HepG2 (cell line): ENCODE measurements around the gene LONP1. TPM values are rescaled to one million over a fixed set of nuclear protein-coding genes. Genes with fewer than 3 reads are reported as not detected.

Source experiments
- ATAC-seq: fragments of 200-7000 bp; cut with Tn5 transposase; 3 replicates; pipeline ENCODE4 v1.9.1; 2020; ENCODE audit warnings: mild to moderate bottlenecking, moderate library complexity
- BruUV-seq: library from RNA; stranded (reverse); fragments of 400-500 nt; replicated peaks from 2 replicates; lab custom pipeline; 2021; lab: Mats Ljungman, UMichigan
- CTCF ChIA-PET: fragments of 300-600 bp; formaldehyde crosslinking; extraction: SDS; loops from one replicate; lab custom pipeline; 2021; ENCODE audit warnings: low total read pairs, inconsistent platforms, low intra/inter-chr PET ratio; lab: Yijun Ruan, JAX
- POLR2A ChIA-PET: fragments of 350-600 bp; sonication (Branson Sonifier 250); formaldehyde crosslinking; loops from one replicate; lab custom pipeline; 2020; ENCODE audit warnings: antibody characterized with exemption, inconsistent platforms; lab: Yijun Ruan, JAX
- DNase-seq: peaks from one replicate; pipeline ENCODE4 v3.0.0-alpha.2; 2015; ENCODE audit warnings: low spot score
- FAIRE-seq: peaks from 3 replicates; lab custom pipeline; 2011; peaks lifted over from hg19 to GRCh38; lab: Jason Lieb, UNC
- H2AFZ ChIP-seq: one replicate; pipeline ENCODE4 v1.6.1; 2011; ENCODE audit warnings: low read length, inconsistent platforms
- H3K27ac ChIP-seq: fragments of 300-600 bp; 3 replicates; pipeline ENCODE4 v1.8.0; 2011; ENCODE audit warnings: mixed run types, mild to moderate bottlenecking, mixed read lengths, low read length, inconsistent platforms; ENCODE audit not compliant: insufficient read depth; ENCODE audit errors: extremely low read length
- H3K27me3 ChIP-seq, 2 experiments: fragments of 200-600 bp in 1 of 2; 2 replicates in 1 of 2; 3 replicates in 1 of 2; pipeline versions ENCODE4 v1.6.0 to v1.8.0; 2011; ENCODE audit warnings: low read length in 2 of 2, mild to moderate bottlenecking in 2 of 2, moderate library complexity in 2 of 2, inconsistent platforms in 1 of 2; ENCODE audit not compliant: insufficient read depth in 2 of 2, control insufficient read depth in 1 of 2
- H3K36me3 ChIP-seq, 2 experiments: fragments of 200-600 bp in 1 of 2; replicated peaks in 1 of 2; 2 replicates in 1 of 2; 3 replicates in 1 of 2; pipeline versions ENCODE4 v1.5.1 to v1.8.0; 2011; ENCODE audit warnings: low read length in 2 of 2, inconsistent platforms in 1 of 2; ENCODE audit not compliant: insufficient read depth in 2 of 2, control insufficient read depth in 1 of 2
- H3K4me1 ChIP-seq: 2 replicates; pipeline ENCODE4 v1.5.1; 2012; ENCODE audit warnings: low read length, inconsistent platforms; ENCODE audit not compliant: insufficient read depth
- H3K4me2 ChIP-seq: 2 replicates; pipeline ENCODE4 v1.6.0; 2011; ENCODE audit warnings: low read depth, low read length, inconsistent platforms
- H3K4me3 ChIP-seq, 3 experiments: fragments of 200-600 bp in 1 of 3; sonication (generic), shearing (Covaris generic) in 1 of 3; replicated peaks in 1 of 3; 2 replicates each; pipeline ENCODE4 v1.5.1; 2011 to 2016; ENCODE audit warnings: low read length in 3 of 3, inconsistent platforms in 2 of 3, low read depth in 2 of 3, mild to moderate bottlenecking in 2 of 3, control low read depth in 1 of 3, mixed read lengths in 1 of 3; ENCODE audit not compliant: insufficient read depth in 1 of 3
- H3K79me2 ChIP-seq: one replicate; pipeline ENCODE4 v1.6.1; 2011; ENCODE audit warnings: low read length, inconsistent platforms; ENCODE audit not compliant: insufficient read depth
- H3K9ac ChIP-seq: 2 replicates; pipeline ENCODE4 v1.6.0; 2011; ENCODE audit warnings: mild to moderate bottlenecking, low read depth, low read length, inconsistent platforms; ENCODE audit not compliant: insufficient read depth
- H3K9me3 ChIP-seq: 2 replicates; pipeline ENCODE4 v1.5.1; 2012; ENCODE audit warnings: mild to moderate bottlenecking, low read length
- H4K20me1 ChIP-seq: 2 replicates; pipeline ENCODE4 v1.6.0; 2011; ENCODE audit warnings: inconsistent platforms, mild to moderate bottlenecking, low read length, moderate library complexity; ENCODE audit not compliant: insufficient read depth
- CBX1 ChIP-seq: IDR thresholded peaks from one replicate; pipeline ENCODE4 v1.6.1; 2016; ENCODE audit warnings: antibody characterized with exemption, low read depth
- MATR3 ChIP-seq: sonication (generic); formaldehyde crosslinking; IDR thresholded peaks from 2 replicates; pipeline ENCODE4 v1.4.0; 2020; ENCODE audit warnings: missing genetic modification reagents
- NFIB ChIP-seq: sonication (generic); formaldehyde crosslinking; IDR thresholded peaks from 2 replicates; pipeline ENCODE4 v1.9.0; 2021; ENCODE audit warnings: missing genetic modification reagents, mild to moderate bottlenecking, borderline replicate concordance
- RBM22 ChIP-seq: fragments of 200-400 bp; formaldehyde crosslinking; optimal IDR thresholded peaks from 2 replicates; pipeline ENCODE3; 2017; ENCODE audit warnings: mild to moderate bottlenecking, low read length, moderate library complexity
- ZBTB42 ChIP-seq: sonication (generic); formaldehyde crosslinking; IDR thresholded peaks from 2 replicates; pipeline ENCODE4 v1.5.0; 2020; ENCODE audit warnings: mild to moderate bottlenecking, missing genetic modification reagents
- ZNF446 ChIP-seq: sonication (generic); formaldehyde crosslinking; IDR thresholded peaks from 2 replicates; pipeline ENCODE4 v1.5.0; 2020; ENCODE audit warnings: mild to moderate bottlenecking, missing genetic modification reagents
- WGBS: methylation state at CpG from one replicate; pipeline ENCODE4 v1.1.6; 2017; ENCODE audit warnings: low lambda C conversion rate; 5-methylcytosine and 5-hydroxymethylcytosine counted together
- in situ Hi-C: cut with HindIII; loops from 2 replicates; pipeline ENCODE4 v1.10.0; 2017; ENCODE audit warnings: low pct_unique_long_range_greater_than_20kb; ENCODE audit not compliant: extremely low pct_ligation_motif_present
- intact Hi-C: fragments of 100-400 bp; cut with micrococcal nuclease; formaldehyde crosslinking; loops from one replicate; pipeline ENCODE4 v1.10.0; 2022; ENCODE audit not compliant: unreplicated experiment
- polyA plus RNA-seq, 8 experiments: library from polyadenylated mRNA; depleted of rRNA in 3 of 8; stranded (reverse) in 7 of 8; unstranded in 1 of 8; fragments of >200 nt; fragmentation: Illumina TruSeq in 4 of 8; extraction: Trizol in 4 of 8; gene quantifications; 2 replicates each; pipeline versions ENCODE4 v1.2.1 to v1.2.3, GENCODE V29; 2011 to 2016; ENCODE audit warnings: low read depth in 4 of 8, missing spikeins in 1 of 8, mixed read lengths in 1 of 8; ENCODE audit not compliant: insufficient read depth in 1 of 8
- total RNA-seq, 5 experiments: library from RNA; depleted of rRNA; stranded (reverse); fragments of >200 nt; fragmentation: Illumina TruSeq; extraction: Trizol; gene quantifications; 2 replicates each; pipeline ENCODE4 v1.2.3, GENCODE V29; 2016; ENCODE audit warnings: low read depth in 1 of 5
- TF ChIP-seq, protein P1 (sequence below): fragments of 450-650 bp; IDR thresholded peaks from 2 replicates; pipeline ENCODE4 v1.6.1; 2016
- TF ChIP-seq, protein P2 (sequence below): sonication (generic); formaldehyde crosslinking; IDR thresholded peaks from 2 replicates; pipeline ENCODE4 v1.5.1; 2020; ENCODE audit warnings: mild to moderate bottlenecking, missing genetic modification reagents, borderline replicate concordance

Gene LONP1
- total and polyA plus RNA-seq, 2 of the 13 experiments (the other 11 are each of a cell fraction or from before 2014, with no cell fraction given): 59.5 to 76.8 TPM

DNA sequence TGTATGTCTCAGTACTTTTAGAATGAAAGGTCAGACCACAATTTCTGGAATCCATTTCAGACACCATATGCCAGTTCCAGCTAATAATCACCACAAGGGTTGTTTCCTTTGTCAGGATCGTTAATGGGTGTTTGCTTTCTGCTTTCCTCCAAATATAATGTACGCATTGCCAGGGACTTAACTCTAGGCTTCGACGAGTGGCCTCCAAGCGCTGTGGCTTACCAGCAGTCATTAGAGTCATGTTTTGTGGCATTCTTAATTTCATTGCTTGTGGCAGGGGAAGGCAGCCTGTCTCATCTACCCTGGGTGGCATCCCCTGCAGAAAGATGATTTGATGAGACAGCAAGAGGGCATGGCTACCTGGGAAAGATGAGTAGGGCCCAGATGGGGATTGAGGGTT is 74.5 kb downstream of the LONP1 start:
- H2AFZ ChIP-seq: no peak overlapping the region
- no TSS peak for BruUV-seq
- H3K4me2 ChIP-seq: no peak overlapping the region
- peaks cover 53% of the 10 kb centered on the region for H3K79me2 ChIP-seq
- CTCF ChIA-PET: no interaction called here
- ATAC-seq: no peak
- peaks cover 23% of the 10 kb centered on the region for H3K4me1 ChIP-seq
- peaks cover 44 to 86% of the 10 kb centered on the region in 2 experiments for H3K36me3 ChIP-seq
- no peak overlapping the region for H3K4me3 ChIP-seq
- H3K27ac ChIP-seq: no peak overlapping the region
- peaks cover 38% of the 10 kb centered on the region for H4K20me1 ChIP-seq
- no peak for FAIRE-seq
- in situ Hi-C loops: no loop called here
- WGBS: 93% methylated on average over 5 of the region's 5 CpGs
- POLR2A ChIA-PET: no interaction called here
- TF ChIP-seq CBX1: no peak
- TF ChIP-seq ZNF446 (CRISPR knock-in tag): no peak
- no peak for TF ChIP-seq ZBTB42 (CRISPR knock-in tag)
- TF ChIP-seq NFIB (CRISPR knock-in tag): no peak
- no peak for DNase-seq
- H3K9ac ChIP-seq: no peak overlapping the region
- H3K9me3 ChIP-seq: no peaks in the 10 kb centered on the region
- intact Hi-C loops: no loop called here
- no peaks in the 10 kb centered on the region for H3K27me3 ChIP-seq

DNA sequence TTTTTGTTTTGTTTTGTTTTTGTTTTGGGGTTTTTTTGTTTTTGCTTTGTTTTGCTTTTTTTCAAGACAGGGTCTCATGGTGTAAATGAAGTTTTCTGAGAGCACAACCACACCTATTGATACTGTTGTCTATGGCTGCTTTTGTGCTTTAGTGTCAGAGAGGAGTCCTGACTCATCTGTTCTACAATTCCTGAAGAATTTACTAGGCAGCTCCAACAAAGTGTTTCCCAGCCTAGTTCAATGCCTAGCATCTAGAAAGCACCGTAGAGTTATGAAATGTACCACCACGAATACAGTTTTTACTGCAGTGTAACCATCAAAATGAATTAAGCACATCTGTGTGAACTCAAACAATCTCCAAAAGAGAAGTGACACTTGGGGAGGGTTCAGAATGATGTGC is 75.9 kb downstream of the LONP1 start:
- FAIRE-seq: no peak
- TF ChIP-seq, protein P1, sequence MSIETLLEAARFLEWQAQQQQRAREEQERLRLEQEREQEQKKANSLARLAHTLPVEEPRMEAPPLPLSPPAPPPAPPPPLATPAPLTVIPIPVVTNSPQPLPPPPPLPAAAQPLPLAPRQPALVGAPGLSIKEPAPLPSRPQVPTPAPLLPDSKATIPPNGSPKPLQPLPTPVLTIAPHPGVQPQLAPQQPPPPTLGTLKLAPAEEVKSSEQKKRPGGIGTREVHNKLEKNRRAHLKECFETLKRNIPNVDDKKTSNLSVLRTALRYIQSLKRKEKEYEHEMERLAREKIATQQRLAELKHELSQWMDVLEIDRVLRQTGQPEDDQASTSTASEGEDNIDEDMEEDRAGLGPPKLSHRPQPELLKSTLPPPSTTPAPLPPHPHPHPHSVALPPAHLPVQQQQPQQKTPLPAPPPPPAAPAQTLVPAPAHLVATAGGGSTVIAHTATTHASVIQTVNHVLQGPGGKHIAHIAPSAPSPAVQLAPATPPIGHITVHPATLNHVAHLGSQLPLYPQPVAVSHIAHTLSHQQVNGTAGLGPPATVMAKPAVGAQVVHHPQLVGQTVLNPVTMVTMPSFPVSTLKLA: no peak
- no peak for TF ChIP-seq MATR3 (CRISPR knock-in tag)
- peak; percentile 34 for TF ChIP-seq RBM22
- TF ChIP-seq, protein P2, sequence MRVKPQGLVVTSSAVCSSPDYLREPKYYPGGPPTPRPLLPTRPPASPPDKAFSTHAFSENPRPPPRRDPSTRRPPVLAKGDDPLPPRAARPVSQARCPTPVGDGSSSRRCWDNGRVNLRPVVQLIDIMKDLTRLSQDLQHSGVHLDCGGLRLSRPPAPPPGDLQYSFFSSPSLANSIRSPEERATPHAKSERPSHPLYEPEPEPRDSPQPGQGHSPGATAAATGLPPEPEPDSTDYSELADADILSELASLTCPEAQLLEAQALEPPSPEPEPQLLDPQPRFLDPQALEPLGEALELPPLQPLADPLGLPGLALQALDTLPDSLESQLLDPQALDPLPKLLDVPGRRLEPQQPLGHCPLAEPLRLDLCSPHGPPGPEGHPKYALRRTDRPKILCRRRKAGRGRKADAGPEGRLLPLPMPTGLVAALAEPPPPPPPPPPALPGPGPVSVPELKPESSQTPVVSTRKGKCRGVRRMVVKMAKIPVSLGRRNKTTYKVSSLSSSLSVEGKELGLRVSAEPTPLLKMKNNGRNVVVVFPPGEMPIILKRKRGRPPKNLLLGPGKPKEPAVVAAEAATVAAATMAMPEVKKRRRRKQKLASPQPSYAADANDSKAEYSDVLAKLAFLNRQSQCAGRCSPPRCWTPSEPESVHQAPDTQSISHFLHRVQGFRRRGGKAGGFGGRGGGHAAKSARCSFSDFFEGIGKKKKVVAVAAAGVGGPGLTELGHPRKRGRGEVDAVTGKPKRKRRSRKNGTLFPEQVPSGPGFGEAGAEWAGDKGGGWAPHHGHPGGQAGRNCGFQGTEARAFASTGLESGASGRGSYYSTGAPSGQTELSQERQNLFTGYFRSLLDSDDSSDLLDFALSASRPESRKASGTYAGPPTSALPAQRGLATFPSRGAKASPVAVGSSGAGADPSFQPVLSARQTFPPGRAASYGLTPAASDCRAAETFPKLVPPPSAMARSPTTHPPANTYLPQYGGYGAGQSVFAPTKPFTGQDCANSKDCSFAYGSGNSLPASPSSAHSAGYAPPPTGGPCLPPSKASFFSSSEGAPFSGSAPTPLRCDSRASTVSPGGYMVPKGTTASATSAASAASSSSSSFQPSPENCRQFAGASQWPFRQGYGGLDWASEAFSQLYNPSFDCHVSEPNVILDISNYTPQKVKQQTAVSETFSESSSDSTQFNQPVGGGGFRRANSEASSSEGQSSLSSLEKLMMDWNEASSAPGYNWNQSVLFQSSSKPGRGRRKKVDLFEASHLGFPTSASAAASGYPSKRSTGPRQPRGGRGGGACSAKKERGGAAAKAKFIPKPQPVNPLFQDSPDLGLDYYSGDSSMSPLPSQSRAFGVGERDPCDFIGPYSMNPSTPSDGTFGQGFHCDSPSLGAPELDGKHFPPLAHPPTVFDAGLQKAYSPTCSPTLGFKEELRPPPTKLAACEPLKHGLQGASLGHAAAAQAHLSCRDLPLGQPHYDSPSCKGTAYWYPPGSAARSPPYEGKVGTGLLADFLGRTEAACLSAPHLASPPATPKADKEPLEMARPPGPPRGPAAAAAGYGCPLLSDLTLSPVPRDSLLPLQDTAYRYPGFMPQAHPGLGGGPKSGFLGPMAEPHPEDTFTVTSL: no peak
- TF ChIP-seq, all 625 proteins: peak for 1
- Histone ChIP-seq H3K4me3 (no peak overlapping the region), H2AFZ (no peak overlapping the region), H3K9ac (no peak overlapping the region), H3K4me1 (peaks cover 23% of the 10 kb centered on the region), H3K9me3 (no peaks in the 10 kb centered on the region), H3K4me2 (no peak overlapping the region), H4K20me1 (peaks cover 43% of the 10 kb centered on the region), H3K27ac (no peak overlapping the region), H3K79me2 (peaks cover 57% of the 10 kb centered on the region), H3K36me3 (peaks cover 39 to 84% of the 10 kb centered on the region in 2 experiments), H3K27me3 (no peaks in the 10 kb centered on the region)
- no TSS peak for BruUV-seq
- in situ Hi-C loops: no loop called here
- ATAC-seq (no peak), DNase-seq (no peak)
- 90% methylated on average over 2 of the region's 2 CpGs for WGBS
- ChIA-PET POLR2A (no interaction called here), CTCF (interaction anchor here (0.6 kb wide), 1 partner anchor 96 kb away, joined by 3 read pairs; no protein-coding TSS in a partner anchor)
- intact Hi-C loops: no loop called here
